GM12891 (cell line): Measurements from ENCODE around the gene KIAA1755.
"Not testable (repeated sequence)": the region's sequence is repeated elsewhere in the genome, so short reads cannot be mapped to it uniquely, and the experiment has no call there.

Experiments used
- DNase-seq: peaks from one replicate; pipeline ENCODE4 v3.0.0; 2011; ENCODE audit warnings: low spot score; ENCODE audit not compliant: insufficient read length
- FAIRE-seq: peaks from 2 replicates; lab custom pipeline; 2011; peaks lifted over from hg19 to GRCh38; lab: Jason Lieb, UNC
- PAX5 ChIP-seq: IDR thresholded peaks from 2 replicates; pipeline ENCODE4 v1.6.1; 2011; ENCODE audit warnings: low read length, moderate library complexity, mild to moderate bottlenecking; ENCODE audit not compliant: insufficient read depth, severe bottlenecking
- POLR2A ChIP-seq: IDR thresholded peaks from 2 replicates; pipeline ENCODE4 v1.6.1; 2011; ENCODE audit warnings: low read depth, low read length, control low read depth
- POLR2AphosphoS5 ChIP-seq: IDR thresholded peaks from 2 replicates; pipeline ENCODE4 v1.6.1; 2011; ENCODE audit warnings: low read depth, low read length, control low read depth
- POU2F2 ChIP-seq: IDR thresholded peaks from 2 replicates; pipeline ENCODE4 v1.6.1; 2011; ENCODE audit warnings: low read depth, mild to moderate bottlenecking, control low read depth, low read length, moderate library complexity
- SPI1 ChIP-seq: IDR thresholded peaks from 2 replicates; pipeline ENCODE4 v1.6.1; 2011; ENCODE audit warnings: low read depth, low read length, control low read depth
- TAF1 ChIP-seq: IDR thresholded peaks from 2 replicates; pipeline ENCODE4 v1.6.1; 2011; ENCODE audit warnings: low read depth, low read length, control low read depth

Gene KIAA1755

DNA sequence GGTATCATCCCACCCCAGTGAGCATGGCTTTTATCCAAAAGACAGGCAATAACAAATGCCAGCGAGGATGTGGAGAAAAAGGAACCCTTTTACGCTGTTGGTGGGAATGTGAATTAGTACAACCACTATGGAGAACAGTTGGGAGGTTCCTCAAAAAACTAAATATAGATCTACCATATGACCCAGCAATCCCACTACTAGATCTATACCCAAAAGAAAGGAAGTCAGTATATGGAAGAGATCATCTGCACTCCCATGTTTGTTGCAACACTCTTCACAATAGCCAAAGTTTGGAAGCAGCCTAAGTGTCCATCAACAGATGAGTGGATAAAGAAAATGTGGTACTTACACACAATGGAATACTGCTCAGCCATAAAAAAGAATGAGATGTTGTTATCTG is 5.9 kb upstream of the KIAA1755 start:
- DNase-seq (no peak), FAIRE-seq (no peak)
- TF ChIP-seq SPI1, result no peak
- no peak for TF ChIP-seq POLR2AphosphoS5
- TF ChIP-seq TAF1, result no peak
- TF ChIP-seq POU2F2, result no peak
- TF ChIP-seq POLR2A, result no peak
- TF ChIP-seq PAX5, result no peak

DNA sequence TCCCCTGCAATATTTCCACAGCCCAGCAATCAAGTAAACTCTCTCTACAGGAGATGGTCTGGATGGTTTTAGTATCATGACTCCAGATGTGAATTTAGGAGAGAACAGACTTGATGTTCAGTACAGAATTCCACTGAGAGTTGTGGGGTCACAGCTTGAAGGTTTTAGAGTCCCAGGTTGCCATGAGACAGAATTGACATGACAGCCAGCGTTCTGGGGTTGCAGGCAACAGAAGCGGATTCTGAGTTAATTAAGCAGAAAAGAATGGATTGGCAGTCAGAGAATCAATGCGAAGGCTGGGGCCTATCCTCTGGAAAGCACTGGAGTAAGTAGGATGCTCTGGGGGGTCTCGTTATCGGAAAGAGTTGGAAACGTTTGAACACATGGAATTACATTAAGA is 2.4 kb upstream of the KIAA1755 start:
- DNase-seq, result no peak
- TF ChIP-seq POLR2A (no peak), PAX5 (no peak), SPI1 (no peak), TAF1 (no peak), POLR2AphosphoS5 (no peak), POU2F2 (no peak)
- no peak for FAIRE-seq

DNA sequence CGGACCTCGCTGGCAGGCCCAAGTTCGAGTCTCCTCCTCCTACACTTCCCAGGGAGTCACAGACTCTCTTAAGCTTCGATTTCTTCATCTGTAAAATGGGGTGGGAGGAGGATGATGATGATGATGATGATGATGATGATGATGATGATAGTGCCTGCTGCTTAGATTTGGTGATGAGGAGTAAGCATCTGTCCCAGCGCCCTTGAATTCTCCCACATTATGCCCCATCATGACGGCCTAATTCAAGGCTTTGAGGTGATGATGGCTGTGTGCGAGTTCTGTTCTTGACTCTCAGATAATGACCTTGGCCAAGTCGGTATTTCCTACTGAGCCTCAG is 487 bp upstream of the KIAA1755 start:
- TF ChIP-seq SPI1 (no peak), POU2F2 (no peak), PAX5 (no peak), POLR2A (no peak), TAF1 (no peak), POLR2AphosphoS5 (no peak)
- no peak for DNase-seq
- FAIRE-seq, result no peak

DNA sequence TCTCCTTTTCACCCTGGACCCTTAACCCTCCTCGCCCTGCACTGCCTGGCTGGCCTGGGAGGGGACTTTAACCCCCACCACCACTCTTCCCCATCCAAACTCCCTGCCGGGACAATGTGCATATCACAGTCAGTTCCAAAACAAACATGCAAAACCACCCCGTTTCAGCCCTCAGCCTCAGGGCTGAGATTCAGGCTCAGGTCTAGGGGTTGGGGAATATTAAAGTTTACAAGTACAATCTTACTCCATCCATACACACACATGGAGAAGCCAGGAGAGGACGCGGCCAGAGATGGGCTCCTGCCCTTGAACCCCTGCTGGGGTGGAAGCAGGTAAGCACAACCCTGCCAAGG is 534 bp downstream of the KIAA1755 start:
- TF ChIP-seq POLR2A (no peak), POU2F2 (no peak), PAX5 (no peak), TAF1 (no peak), SPI1 (no peak), POLR2AphosphoS5 (no peak)
- DNase-seq, result no peak
- no peak for FAIRE-seq

DNA sequence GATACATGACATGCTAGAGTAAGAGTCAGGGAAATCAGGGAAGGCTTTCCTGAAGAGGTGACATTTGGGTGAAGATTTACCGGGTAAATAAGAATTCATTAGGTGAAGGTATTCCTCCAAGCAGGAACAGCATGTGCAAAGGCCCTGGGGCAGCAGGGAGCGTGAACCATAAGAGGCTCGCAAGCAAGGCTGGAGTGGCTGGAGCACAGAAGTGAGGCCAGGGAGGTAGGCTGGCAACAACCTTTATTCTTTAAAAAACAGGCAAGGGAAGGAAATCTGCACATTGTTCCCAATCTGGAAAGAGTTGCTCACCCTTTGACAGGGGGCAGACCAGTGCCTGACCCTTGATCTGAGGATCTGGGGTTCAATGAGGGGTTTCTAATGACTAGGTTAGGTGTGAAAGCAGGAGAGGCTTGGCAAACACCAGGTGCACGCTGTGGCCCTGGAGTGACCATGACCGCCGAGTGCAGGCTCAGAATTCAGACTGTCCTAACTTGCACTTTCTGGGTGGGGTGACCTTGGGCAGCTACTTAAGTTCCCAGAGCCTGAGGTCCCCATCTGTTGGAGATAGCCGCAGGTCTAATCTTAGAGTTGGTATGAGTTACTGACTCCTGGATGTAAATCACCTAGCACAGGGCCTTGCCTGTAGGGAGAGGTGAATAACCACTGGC is 1.9 kb downstream of the KIAA1755 start:
- DNase-seq (no peak), FAIRE-seq (no peak)
- TF ChIP-seq PAX5, result no peak
- no peak for TF ChIP-seq TAF1
- no peak for TF ChIP-seq SPI1
- no peak for TF ChIP-seq POLR2A
- no peak for TF ChIP-seq POLR2AphosphoS5
- TF ChIP-seq POU2F2, result no peak

DNA sequence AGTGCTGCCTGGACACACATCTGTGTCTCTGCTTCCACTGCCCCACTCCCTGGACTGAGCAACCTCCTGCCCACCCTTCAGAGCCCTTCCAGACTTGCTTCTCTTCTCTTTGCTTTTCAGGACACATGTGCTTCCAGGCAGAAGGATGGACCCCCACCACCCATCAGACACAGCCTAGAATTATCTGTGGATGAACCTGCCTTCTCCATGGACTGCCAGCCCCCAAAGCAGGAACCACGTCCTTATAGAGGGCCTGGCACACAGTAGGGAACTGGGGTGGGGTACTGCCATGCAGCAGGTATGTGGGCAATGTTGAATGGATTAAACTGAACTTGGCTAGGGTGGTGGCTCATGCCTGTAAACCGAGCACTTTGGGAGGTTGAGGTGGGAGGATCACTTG is 3.6 kb downstream of the KIAA1755 start:
- TF ChIP-seq PAX5, result no peak
- TF ChIP-seq SPI1, result no peak
- no peak for TF ChIP-seq POLR2AphosphoS5
- TF ChIP-seq POU2F2, result no peak
- TF ChIP-seq TAF1, result no peak
- no peak for TF ChIP-seq POLR2A
- DNase-seq (no peak), FAIRE-seq (no peak)

DNA sequence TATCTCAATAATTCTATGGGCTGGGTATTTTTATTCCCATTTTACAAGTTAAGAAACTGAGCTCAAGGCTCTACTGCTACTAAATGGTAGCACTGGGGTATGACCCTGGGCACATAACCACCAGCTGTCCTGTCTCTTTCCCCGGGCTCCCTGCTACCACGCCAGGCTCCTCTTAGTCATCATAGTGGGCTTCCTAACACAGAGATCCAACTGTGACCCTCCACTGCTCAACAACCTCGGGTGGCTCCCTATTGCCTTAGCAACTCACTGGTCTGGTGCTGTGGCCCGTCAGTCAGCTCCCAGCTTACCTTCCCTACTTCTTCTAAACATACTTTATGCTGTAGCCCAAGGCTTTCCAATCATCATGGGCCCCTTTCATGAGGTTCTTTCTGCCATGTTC is 4.5 kb downstream of the KIAA1755 start:
- no peak for FAIRE-seq
- no peak for DNase-seq
- TF ChIP-seq POLR2A (no peak), PAX5 (no peak), POLR2AphosphoS5 (no peak), TAF1 (no peak), SPI1 (no peak), POU2F2 (no peak)

DNA sequence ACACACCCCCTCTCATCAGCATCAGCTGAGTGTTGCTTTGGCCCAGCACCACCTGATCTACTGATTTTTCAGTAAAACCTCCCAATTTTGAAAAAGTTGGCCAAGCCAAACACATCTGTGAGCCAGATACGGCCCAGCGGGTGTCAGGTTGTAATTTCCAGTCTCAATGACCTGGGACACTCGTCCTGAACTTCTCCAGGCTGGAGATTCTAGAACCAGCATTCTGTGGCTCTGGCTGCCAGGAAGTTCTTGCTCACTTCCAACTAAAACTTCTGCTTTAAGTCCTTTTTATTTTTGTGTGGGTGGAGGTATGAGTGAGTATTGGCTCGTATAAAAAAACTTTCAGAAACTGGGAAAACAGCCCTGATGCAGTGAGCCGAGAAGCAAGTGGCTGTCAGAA is 5.1 kb downstream of the KIAA1755 start:
- FAIRE-seq (no peak), DNase-seq (no peak)
- TF ChIP-seq POLR2AphosphoS5 (no peak), PAX5 (no peak), POU2F2 (no peak), TAF1 (no peak), POLR2A (no peak), SPI1 (no peak)

DNA sequence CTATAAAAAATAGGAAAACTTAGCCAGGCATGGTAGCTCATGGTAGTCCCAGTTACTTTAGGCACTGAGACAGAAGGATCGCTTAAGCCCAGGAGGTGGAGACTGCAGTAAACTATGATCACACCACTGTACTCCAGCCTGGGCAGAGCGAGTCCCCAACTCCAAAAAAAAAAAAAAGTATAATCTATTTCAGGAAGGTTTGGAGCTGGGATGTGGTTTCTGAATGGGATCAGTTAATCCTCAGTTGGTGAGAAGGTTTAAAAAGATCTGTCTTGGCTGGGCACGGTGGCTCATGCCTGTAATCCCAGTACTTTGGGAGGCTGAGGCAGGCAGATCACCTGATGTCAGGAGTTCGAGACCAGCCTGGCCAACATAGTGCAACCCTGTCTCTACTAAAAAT is 5.9 kb downstream of the KIAA1755 start:
- FAIRE-seq, result not testable (repeated sequence)

DNA sequence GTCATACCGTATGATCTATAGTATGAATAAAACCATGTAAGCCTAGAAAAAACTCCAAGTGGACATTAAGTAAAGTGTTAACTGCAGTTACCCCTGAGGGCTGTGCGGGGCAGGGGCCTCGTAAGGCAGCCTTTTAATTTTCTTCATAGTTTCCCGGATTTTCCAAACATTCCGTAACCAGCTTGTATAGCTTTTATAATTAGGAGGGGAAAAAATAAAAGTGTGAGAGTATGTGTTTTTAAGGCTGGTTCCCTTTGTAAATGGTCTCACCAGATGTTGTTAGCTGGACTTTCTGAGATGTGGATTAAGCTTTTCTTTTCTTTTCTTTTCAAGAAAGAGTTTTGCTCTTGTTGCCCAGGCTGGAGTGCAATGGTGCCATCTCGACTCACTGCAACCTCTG is 7.0 kb downstream of the KIAA1755 start:
- FAIRE-seq (no peak), DNase-seq (no peak)
- TF ChIP-seq POLR2A (no peak), POU2F2 (no peak), TAF1 (no peak), PAX5 (no peak), SPI1 (no peak), POLR2AphosphoS5 (no peak)

More for the DNA sequence above, 5.9 kb downstream of the KIAA1755 start:
- DNase-seq, result not testable (repeated sequence)
